C1 segment of cervical spinal cord (tissue), 14 donors: ENCODE data around the gene SLC66A2.
"Not testable (repeated sequence)": the region's sequence is repeated elsewhere in the genome, so short reads cannot be mapped to it uniquely, and the experiment has no call there.

Experiments used
- DNase-seq, 14 donors: peaks; one replicate each; lab custom pipeline; 2025; lab: John Stamatoyannopoulos, UW

Gene SLC66A2

GRCh38 chr18:79951545-79952455 is at the start of gene SLC66A2:
TSS of gene SLC66A2 (minus strand) at chr18:79951653. CDS start at chr18:79950926, 727 bp downstream.
- peak in 13 of 14 donors; percentile 29 to 91 (median 80) for DNase-seq

- DNase-seq, result no peak
Observed at GRCh38 chr18:80000877-80001276, 49.4 kb upstream of the SLC66A2 start.

- not testable (repeated sequence) for DNase-seq
Observed at GRCh38 chr18:79999701-80000100, 48.2 kb upstream of the SLC66A2 start.

- no peak for DNase-seq
Observed at GRCh38 chr18:79991494-79991893, 40.0 kb upstream of the SLC66A2 start.

GRCh38 chr18:79989195-79989497 is 37.7 kb upstream of the SLC66A2 start:
- DNase-seq, result no peak

- DNase-seq, result peak in 13 of 14 donors; percentile 11 to 89 (median 81)
Observed at GRCh38 chr18:79988451-79989194, 37.2 kb upstream of the SLC66A2 start, which contains the start of gene TXNL4A. TSS of gene TXNL4A (minus strand) at chr18:79988563. CDS start at chr18:79988392, 171 bp downstream.

GRCh38 chr18:79988071-79988450 is 36.6 kb upstream of the SLC66A2 start:
- peak in 6 of 14 donors; percentile 55 to 88 (median 80) for DNase-seq

GRCh38 chr18:79987566-79987965 is 36.1 kb upstream of the SLC66A2 start:
- no peak for DNase-seq

- peak in 1 of 14 donors; percentile 13 for DNase-seq
Observed at GRCh38 chr18:79986726-79987125, 35.3 kb upstream of the SLC66A2 start.

GRCh38 chr18:79985172-79985571 is 33.7 kb upstream of the SLC66A2 start:
- DNase-seq, result no peak

GRCh38 chr18:79983793-79984192 is 32.3 kb upstream of the SLC66A2 start:
- DNase-seq, result no peak

- no peak for DNase-seq
Observed at GRCh38 chr18:79983253-79983652, 31.8 kb upstream of the SLC66A2 start.

- DNase-seq, result peak in 9 of 14 donors; percentile 21 to 67 (median 30)
Observed at GRCh38 chr18:79982736-79983135, 31.3 kb upstream of the SLC66A2 start.

- no peak for DNase-seq
Observed at GRCh38 chr18:79980585-79980984, 29.1 kb upstream of the SLC66A2 start.

- DNase-seq, result no peak
Observed at GRCh38 chr18:79979843-79980242, 28.4 kb upstream of the SLC66A2 start.

- no peak for DNase-seq
Observed at GRCh38 chr18:79975985-79976680, 24.7 kb upstream of the SLC66A2 start.

GRCh38 chr18:79975043-79975442 is 23.6 kb upstream of the SLC66A2 start:
- DNase-seq, result no peak

GRCh38 chr18:79974025-79974654 is 22.7 kb upstream of the SLC66A2 start:
- DNase-seq, result no peak

- no peak for DNase-seq
Observed at GRCh38 chr18:79973517-79973916, 22.1 kb upstream of the SLC66A2 start.

GRCh38 chr18:79972720-79973119 is 21.3 kb upstream of the SLC66A2 start:
- no peak for DNase-seq

GRCh38 chr18:79971986-79972385 is 20.5 kb upstream of the SLC66A2 start:
- no peak for DNase-seq
